RPMI7951 (cell line): Measurements from ENCODE around the gene PTPRQ. TPM values are rescaled to one million over a fixed set of nuclear protein-coding genes. Genes with fewer than 3 reads are reported as not detected.
A peak's percentile ranks its signal among the peaks of the same experiment; 100 is the strongest.

Experiments
- DNase-seq: peaks from one replicate; pipeline ENCODE4 v3.0.0-alpha.2; 2012; ENCODE audit warnings: low read depth
- total RNA-seq: library from RNA; depleted of rRNA; stranded (reverse); fragments of >200 nt; shearing (Covaris generic); gene quantifications from 2 replicates; pipeline ENCODE4 v1.2.3, GENCODE V29; 2014

Gene PTPRQ
- total RNA-seq, 1 experiment from 2014 or later = under 0.01 TPM

DNA sequence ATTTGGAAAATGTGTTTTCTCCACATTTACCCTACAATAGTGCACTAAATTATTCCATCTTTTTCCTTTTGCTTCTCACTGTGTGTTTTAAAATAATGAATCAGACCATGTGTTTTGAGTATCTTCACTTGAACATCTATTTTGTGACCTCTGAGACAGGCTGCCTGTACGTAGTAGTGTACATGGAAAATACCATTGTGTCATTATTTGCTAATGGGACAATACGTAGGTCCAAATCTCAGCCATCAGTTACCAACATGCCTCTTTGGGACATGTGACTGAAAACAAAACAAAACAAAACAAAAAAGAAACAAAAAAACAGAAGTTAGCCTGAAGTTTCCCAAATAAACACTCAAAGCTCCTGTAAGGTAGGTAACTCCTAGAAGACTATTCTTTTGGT lies 256.3 kb downstream of the PTPRQ start:
- no peak for DNase-seq

- no peak for DNase-seq
Measured at GRCh38 chr12:80701388-80701787, 257.4 kb downstream of the PTPRQ start.

DNA sequence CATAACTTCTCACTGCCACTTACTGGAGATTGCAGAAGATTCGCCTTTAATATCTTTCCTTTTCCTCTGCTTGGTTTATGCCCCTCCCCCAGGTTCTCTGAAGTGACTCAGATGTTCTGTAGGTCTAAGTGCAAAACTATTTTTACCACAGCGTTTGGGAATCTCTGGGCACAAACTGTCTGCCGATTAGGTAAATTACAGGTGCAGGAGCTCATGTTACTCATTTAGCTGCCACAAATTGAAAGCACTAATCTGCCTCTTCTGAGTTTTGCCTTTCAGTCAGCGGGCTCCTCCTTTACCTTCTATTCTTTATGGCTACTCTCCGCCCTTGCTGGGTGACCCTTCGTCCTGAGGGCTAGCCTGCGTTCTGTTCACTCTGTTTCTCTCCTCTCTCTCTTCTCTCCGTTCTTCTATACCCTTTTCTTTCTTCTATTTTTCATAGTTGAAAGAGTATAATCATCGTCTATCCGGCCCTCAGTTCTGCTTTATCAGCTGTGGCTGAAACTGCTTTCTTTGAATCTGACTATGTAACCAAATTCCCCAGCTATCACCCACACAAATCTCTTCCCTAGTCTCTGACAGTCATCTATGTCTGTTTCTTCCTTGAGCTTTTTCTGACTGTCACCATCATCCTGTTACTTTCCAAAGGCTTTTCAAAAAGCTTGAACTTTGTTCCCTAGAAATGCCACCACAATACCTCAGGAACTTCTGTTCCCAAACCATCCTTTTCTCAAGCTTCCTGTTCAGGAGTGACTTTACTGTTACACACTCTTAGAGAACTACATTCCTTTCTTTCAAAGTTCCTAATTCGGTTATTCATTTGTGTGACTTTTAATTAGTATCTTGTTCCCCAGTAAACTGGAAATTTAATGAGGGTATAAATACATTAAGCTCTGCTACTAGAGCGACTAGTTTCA lies 259.1 kb downstream of the PTPRQ start:
- peak; percentile 42 for DNase-seq

GRCh38 chr12:80704420-80704819 lies 260.4 kb downstream of the PTPRQ start:
- DNase-seq = no peak

GRCh38 chr12:80707126-80707829 lies 263.2 kb downstream of the PTPRQ start, which contains the start of gene MYF6:
Gene MYF6, plus strand, starts transcription at chr12:80707634. Its CDS starts 86 bp downstream, at chr12:80707720.
- DNase-seq = no peak

- no peak for DNase-seq
Measured at GRCh38 chr12:80707830-80708258, 263.8 kb downstream of the PTPRQ start.

GRCh38 chr12:80708259-80708974 lies 264.4 kb downstream of the PTPRQ start:
- no peak for DNase-seq

- DNase-seq = no peak
Measured at GRCh38 chr12:80708975-80709328, 264.9 kb downstream of the PTPRQ start.

DNA sequence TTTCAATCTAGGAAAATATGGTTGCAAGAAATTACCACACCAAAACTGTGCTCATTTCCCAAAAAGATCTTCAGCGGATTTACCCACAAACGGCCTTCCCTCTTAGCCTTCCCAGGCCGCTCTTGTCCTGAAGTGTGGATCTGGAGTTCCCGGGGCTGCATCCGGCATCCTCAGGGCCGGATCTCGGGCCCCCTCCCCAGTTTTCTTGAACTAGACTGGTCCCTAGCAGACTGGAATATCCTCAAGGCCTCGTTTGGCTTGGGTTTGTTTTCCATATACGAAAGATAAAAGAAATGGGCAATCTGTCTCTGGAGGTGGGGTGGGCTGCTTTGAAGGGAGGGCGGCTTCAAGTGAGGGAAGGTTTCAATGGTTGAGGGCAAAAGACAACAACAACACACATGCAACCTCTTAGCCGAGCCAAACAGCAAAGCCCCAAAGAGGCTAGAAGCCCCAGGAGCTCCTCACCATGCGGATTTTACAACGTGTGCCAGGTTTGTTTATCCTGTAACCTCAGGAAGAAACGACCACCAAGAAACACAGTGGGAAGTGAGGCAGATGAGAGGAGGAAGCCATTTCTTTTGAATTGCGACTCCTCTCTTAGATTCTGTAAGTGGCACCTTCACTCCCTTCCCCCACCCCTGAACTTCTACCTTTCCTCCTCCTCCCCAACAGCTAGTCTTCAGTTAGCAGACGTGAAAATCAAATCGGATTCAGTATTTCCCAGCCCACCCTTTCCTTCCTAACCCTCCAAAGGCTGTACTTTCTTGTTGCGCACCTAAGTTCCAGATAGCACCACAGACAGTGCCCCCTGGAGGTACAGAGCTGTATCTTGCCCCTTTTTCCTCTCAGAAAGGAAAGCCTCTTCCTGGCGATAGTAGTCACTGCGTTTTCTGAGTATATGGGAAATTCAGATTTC lies 266.0 kb downstream of the PTPRQ start:
- DNase-seq = peak; percentile 4

GRCh38 chr12:80710727-80711449 lies 266.9 kb downstream of the PTPRQ start:
- no peak for DNase-seq

DNA sequence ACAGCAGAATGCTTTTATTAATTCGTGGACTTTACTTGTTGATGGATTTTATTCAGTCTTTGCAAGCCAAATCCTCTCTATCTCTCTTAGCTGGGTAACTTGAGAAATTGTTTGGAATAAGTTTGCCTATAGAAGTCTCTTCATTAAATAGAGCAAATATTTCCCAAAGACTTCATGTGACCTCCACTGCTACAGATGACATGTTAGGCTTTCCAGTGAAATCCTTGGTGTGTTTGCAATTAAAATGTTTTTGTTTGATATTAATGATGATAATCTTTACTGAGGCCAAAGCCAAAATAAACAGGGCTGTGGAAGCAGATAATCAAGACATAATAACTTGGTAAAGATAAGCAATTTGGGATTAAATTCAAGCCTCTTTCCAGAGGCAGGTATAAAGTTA lies 267.8 kb downstream of the PTPRQ start:
- DNase-seq = no peak

- DNase-seq = no peak
Measured at GRCh38 chr12:80712866-80713265, 268.8 kb downstream of the PTPRQ start.

GRCh38 chr12:80713419-80713818 lies 269.4 kb downstream of the PTPRQ start:
- DNase-seq = no peak

- DNase-seq = no peak
Measured at GRCh38 chr12:80714055-80714454, 270.0 kb downstream of the PTPRQ start.

DNA sequence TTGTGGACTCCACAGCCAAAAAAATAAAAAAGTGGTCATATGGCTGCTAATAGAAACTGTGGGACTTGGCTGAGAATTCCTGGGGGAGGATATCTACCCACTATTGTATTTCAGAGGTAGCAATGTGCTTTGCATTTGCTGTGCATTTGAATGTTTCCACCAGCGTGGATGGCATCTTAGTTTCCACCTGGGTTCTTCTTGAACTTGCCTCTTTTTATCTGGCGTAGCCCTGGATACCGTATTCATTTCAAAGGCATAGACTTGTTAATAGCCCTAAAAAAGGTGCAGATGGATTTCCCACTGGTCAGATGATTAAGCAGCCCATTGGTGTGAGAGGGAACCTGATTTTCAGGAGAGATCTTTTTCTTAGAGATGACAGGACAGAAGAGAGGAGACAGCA lies 270.8 kb downstream of the PTPRQ start:
- no peak for DNase-seq

- DNase-seq = no peak
Measured at GRCh38 chr12:80715713-80716249, 271.7 kb downstream of the PTPRQ start.

GRCh38 chr12:80716696-80717469 lies 272.8 kb downstream of the PTPRQ start, which contains the start of gene MYF5:
Gene MYF5, plus strand, starts transcription at chr12:80716912. Its CDS starts 152 bp downstream, at chr12:80717064.
- DNase-seq = no peak

DNA sequence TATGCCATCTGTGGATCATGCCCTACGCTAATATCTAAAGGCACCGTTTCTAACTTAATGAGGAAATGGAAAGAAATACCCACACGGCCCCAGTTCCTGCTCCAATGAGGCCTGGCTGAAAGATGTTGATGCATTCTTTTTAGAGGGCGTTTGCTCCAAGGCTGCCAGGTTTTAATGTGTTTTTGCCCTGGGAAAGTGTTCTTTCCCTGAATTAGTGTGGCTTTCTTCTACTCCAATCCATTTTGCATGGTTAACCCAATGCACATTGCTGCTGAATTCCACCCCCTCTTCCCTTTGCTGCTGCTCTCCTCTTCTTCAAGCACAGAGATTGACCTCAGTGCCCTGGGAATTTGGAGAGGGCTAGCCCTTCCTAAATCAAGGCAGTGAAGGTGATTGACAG lies 273.8 kb downstream of the PTPRQ start:
- no peak for DNase-seq

GRCh38 chr12:80720516-80720915 lies 276.5 kb downstream of the PTPRQ start:
- DNase-seq = no peak
